ENCODE data around the gene IFT80. TPM values are rescaled to one million over a fixed set of nuclear protein-coding genes. Genes with fewer than 3 reads are reported as not detected.

The IFT80 gene
- total and polyA plus RNA-seq, 2 donors (not counting 3 experiments of a cell fraction or from before 2014, with no cell fraction given): 7.3 to 22.5 TPM

- POLR2A ChIA-PET: no interaction called here
- no peak overlapping the region for H3K27ac ChIP-seq (ENCODE audit: insufficient read depth, low read depth, low read length)
- no peaks in the 10 kb centered on the region for H3K4me1 ChIP-seq (ENCODE audit: control insufficient read depth, extremely low read depth, insufficient read depth, low read length)
- FAIRE-seq (no peak), DNase-seq (ENCODE audit: low read depth, low spot score) (no peak)
- no peaks in the 10 kb centered on the region for H3K79me2 ChIP-seq (ENCODE audit: control insufficient read depth, insufficient read depth, low read length)
- no peaks in the 10 kb centered on the region for H3K9me3 ChIP-seq (replicated peaks; ENCODE audit: control insufficient read depth, insufficient read depth, low read length)
- no peak overlapping the region for H3K4me3 ChIP-seq (replicated peaks in 1 of 3; ENCODE audit: insufficient read depth in 1 of 3, low read depth in 1 of 3, low read length in 3 of 3)
- no peak overlapping the region for H2AFZ ChIP-seq (ENCODE audit: low read depth, low read length)
- H3K9me1 ChIP-seq (replicated peaks; ENCODE audit: control insufficient read depth, extremely low read depth, insufficient read depth, low read length): no peaks in the 10 kb centered on the region
- H4K20me1 ChIP-seq (replicated peaks; ENCODE audit: control insufficient read depth, extremely low read depth, insufficient read depth, low read length): no peaks in the 10 kb centered on the region
- no peaks in the 10 kb centered on the region for H3K36me3 ChIP-seq (ENCODE audit: control insufficient read depth in 2 of 2, extremely low read depth in 1 of 2, insufficient read depth in 2 of 2, low read length in 2 of 2)
- intact Hi-C loops (cut with micrococcal nuclease): no loop called here
- no peak overlapping the region for H3K4me2 ChIP-seq (ENCODE audit: insufficient read depth, low read length)
- no peak for TF ChIP-seq MAX (IDR thresholded peaks at IDR 0.05; ENCODE audit: insufficient read depth, insufficient read length)
- no peak for TF ChIP-seq POLR2AphosphoS5 (IDR thresholded peaks at IDR 0.05; ENCODE audit: insufficient read depth, low read depth, low read length)
- no peak for TF ChIP-seq FOS (IDR thresholded peaks at IDR 0.05; ENCODE audit: borderline replicate concordance, insufficient read depth, low read length)
- no peak for TF ChIP-seq GATA2 (IDR thresholded peaks at IDR 0.05; ENCODE audit: insufficient read depth, insufficient read length, low read depth, low read length)
- no peak for TF ChIP-seq POLR2A (IDR thresholded peaks at IDR 0.05; ENCODE audit: low read depth, low read length)
- TF ChIP-seq MYC (IDR thresholded peaks at IDR 0.05; ENCODE audit: low read depth, low read length): no peak
- no peak overlapping the region for H3K9ac ChIP-seq (replicated peaks; ENCODE audit: extremely low read depth, insufficient read depth, low read length)
- CTCF ChIA-PET: interaction anchor here (1.2 to 1.5 kb wide), 4 partner anchors 9 to 13 kb away, joined by 3 to 6 read pairs (median 4); no protein-coding TSS in a partner anchor
- dilution Hi-C loops (cut with MboI; ENCODE audit: extremely low pct_ligation_motif_present, low sequenced_read_pairs): no loop called here
- BruUV-seq (replicated peaks): no TSS peak
- no peaks in the 10 kb centered on the region for H3K27me3 ChIP-seq (ENCODE audit: control insufficient read depth in 2 of 2, insufficient read depth in 2 of 2, low read length in 2 of 2)
Observed at GRCh38 chr3:160369784-160370183, 29.2 kb downstream of the IFT80 start.

GRCh38 chr3:160368804-160369203 lies 30.2 kb downstream of the IFT80 start:
- no peaks in the 10 kb centered on the region for H3K9me1 ChIP-seq (replicated peaks; ENCODE audit: control insufficient read depth, extremely low read depth, insufficient read depth, low read length)
- CTCF ChIA-PET: interaction anchor here (1.0 to 1.3 kb wide), 3 partner anchors 12 to 206 kb away, joined by 3 to 4 read pairs (median 3); no protein-coding TSS in a partner anchor
- DNase-seq (ENCODE audit: low read depth, low spot score) (no peak), FAIRE-seq (no peak)
- H3K4me1 ChIP-seq (ENCODE audit: control insufficient read depth, extremely low read depth, insufficient read depth, low read length): no peaks in the 10 kb centered on the region
- no peak overlapping the region for H3K27ac ChIP-seq (ENCODE audit: insufficient read depth, low read depth, low read length)
- POLR2A ChIA-PET: no interaction called here
- H3K79me2 ChIP-seq (ENCODE audit: control insufficient read depth, insufficient read depth, low read length): no peaks in the 10 kb centered on the region
- H3K4me3 ChIP-seq (replicated peaks in 1 of 3; ENCODE audit: insufficient read depth in 1 of 3, low read depth in 1 of 3, low read length in 3 of 3): no peak overlapping the region
- H3K27me3 ChIP-seq (ENCODE audit: control insufficient read depth in 2 of 2, insufficient read depth in 2 of 2, low read length in 2 of 2): no peaks in the 10 kb centered on the region
- H4K20me1 ChIP-seq (replicated peaks; ENCODE audit: control insufficient read depth, extremely low read depth, insufficient read depth, low read length): no peaks in the 10 kb centered on the region
- no peaks in the 10 kb centered on the region for H3K36me3 ChIP-seq (ENCODE audit: control insufficient read depth in 2 of 2, extremely low read depth in 1 of 2, insufficient read depth in 2 of 2, low read length in 2 of 2)
- no TSS peak for BruUV-seq (replicated peaks)
- intact Hi-C loops (cut with micrococcal nuclease): no loop called here
- no peaks in the 10 kb centered on the region for H3K9me3 ChIP-seq (replicated peaks; ENCODE audit: control insufficient read depth, insufficient read depth, low read length)
- H3K9ac ChIP-seq (replicated peaks; ENCODE audit: extremely low read depth, insufficient read depth, low read length): no peak overlapping the region
- TF ChIP-seq GATA2 (IDR thresholded peaks at IDR 0.05; ENCODE audit: insufficient read depth, insufficient read length, low read depth, low read length) (no peak), EZH2 (IDR thresholded peaks at IDR 0.05; ENCODE audit: borderline replicate concordance, low read depth, low read length, severe bottlenecking) (no peak), FOS (IDR thresholded peaks at IDR 0.05; ENCODE audit: borderline replicate concordance, insufficient read depth, low read length) (no peak)
- dilution Hi-C loops (cut with MboI; ENCODE audit: extremely low pct_ligation_motif_present, low sequenced_read_pairs): no loop called here
- no peak overlapping the region for H3K4me2 ChIP-seq (ENCODE audit: insufficient read depth, low read length)
- H2AFZ ChIP-seq (ENCODE audit: low read depth, low read length): no peak overlapping the region

Measured in endothelial cell of umbilical vein (primary cell).